A673 (cell line): ENCODE results near the gene TCERG1L.

Experiments
- EZH2 ChIP-seq: fragments of 200-600 bp; sonication (generic); IDR thresholded peaks from 2 replicates; pipeline ENCODE4 v1.6.1; 2017; ENCODE audit warnings: borderline replicate concordance, low read depth, mild to moderate bottlenecking, mixed read lengths, antibody characterized with exemption, low read length; ENCODE audit not compliant: poor library complexity, severe bottlenecking
- TF ChIP-seq, protein P1 (sequence below): fragments of 300-800, 200-600 bp; sonication (generic); conservative IDR thresholded peaks from 2 replicates; pipeline ENCODE4 v1.5.1; 2017; ENCODE audit warnings: low read depth, mild to moderate bottlenecking, antibody characterized with exemption, low read length, moderate library complexity, mixed read lengths

- TF ChIP-seq, protein P1, sequence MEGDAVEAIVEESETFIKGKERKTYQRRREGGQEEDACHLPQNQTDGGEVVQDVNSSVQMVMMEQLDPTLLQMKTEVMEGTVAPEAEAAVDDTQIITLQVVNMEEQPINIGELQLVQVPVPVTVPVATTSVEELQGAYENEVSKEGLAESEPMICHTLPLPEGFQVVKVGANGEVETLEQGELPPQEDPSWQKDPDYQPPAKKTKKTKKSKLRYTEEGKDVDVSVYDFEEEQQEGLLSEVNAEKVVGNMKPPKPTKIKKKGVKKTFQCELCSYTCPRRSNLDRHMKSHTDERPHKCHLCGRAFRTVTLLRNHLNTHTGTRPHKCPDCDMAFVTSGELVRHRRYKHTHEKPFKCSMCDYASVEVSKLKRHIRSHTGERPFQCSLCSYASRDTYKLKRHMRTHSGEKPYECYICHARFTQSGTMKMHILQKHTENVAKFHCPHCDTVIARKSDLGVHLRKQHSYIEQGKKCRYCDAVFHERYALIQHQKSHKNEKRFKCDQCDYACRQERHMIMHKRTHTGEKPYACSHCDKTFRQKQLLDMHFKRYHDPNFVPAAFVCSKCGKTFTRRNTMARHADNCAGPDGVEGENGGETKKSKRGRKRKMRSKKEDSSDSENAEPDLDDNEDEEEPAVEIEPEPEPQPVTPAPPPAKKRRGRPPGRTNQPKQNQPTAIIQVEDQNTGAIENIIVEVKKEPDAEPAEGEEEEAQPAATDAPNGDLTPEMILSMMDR: no peak
- TF ChIP-seq EZH2: no peak
Measured at GRCh38 chr10:131114846-131115245, 196.7 kb downstream of the TCERG1L start.
